K562 (cell line): ENCODE measurements around the gene SLC25A42. TPM values are rescaled to one million over a fixed set of nuclear protein-coding genes. Genes with fewer than 3 reads are reported as not detected.

Source experiments
- ATAC-seq: fragments of 200-7000 bp; cut with Tn5 transposase; 3 replicates; pipeline ENCODE4 v1.9.1; 2020; ENCODE audit warnings: moderate library complexity
- BruUV-seq: library from RNA; stranded (reverse); fragments of 400-500 nt; replicated peaks from 2 replicates; lab custom pipeline; 2021; lab: Mats Ljungman, UMichigan
- CTCF ChIA-PET: fragments of 300-600 bp; formaldehyde crosslinking; extraction: SDS; loops from one replicate; lab custom pipeline; 2021; ENCODE audit warnings: low intra/inter-chr PET ratio; lab: Yijun Ruan, JAX
- POLR2A ChIA-PET: fragments of 300-600, 350-650 bp; sonication (Branson Sonifier 250); formaldehyde crosslinking; extraction: SDS; loops from one replicate; lab custom pipeline; 2021; ENCODE audit warnings: antibody characterized with exemption, inconsistent platforms; lab: Yijun Ruan, JAX
- DNase-seq, 4 experiments: peaks; one replicate each; pipeline versions ENCODE4 v3.0.0 to v3.0.0-alpha.2; 2011 to 2018; ENCODE audit warnings: low spot score in 3 of 4, mixed read lengths in 3 of 4; ENCODE audit errors: extremely low read depth in 1 of 4
- FAIRE-seq: peaks from 2 replicates; lab custom pipeline; 2011; peaks lifted over from hg19 to GRCh38; lab: Jason Lieb, UNC
- H2AFZ ChIP-seq: 2 replicates; pipeline ENCODE4 v1.6.0; 2011; ENCODE audit warnings: low read depth, low read length, control low read depth, inconsistent platforms
- H3K27ac ChIP-seq: fragments of 200-600 bp; 3 replicates; pipeline ENCODE4 v1.8.0; 2011; ENCODE audit warnings: low read depth, mild to moderate bottlenecking, control low read depth, inconsistent platforms, low read length, moderate library complexity, mixed read lengths; ENCODE audit errors: extremely low read depth
- H3K27me3 ChIP-seq, 2 experiments: fragments of 300-600 bp in 1 of 2; 2 replicates in 1 of 2; 3 replicates in 1 of 2; pipeline versions ENCODE4 v1.6.0 to v1.8.0; 2011; ENCODE audit warnings: inconsistent platforms in 2 of 2, low read length in 2 of 2, mild to moderate bottlenecking in 1 of 2, mixed read lengths in 1 of 2, moderate library complexity in 1 of 2; ENCODE audit not compliant: control insufficient read depth in 2 of 2, insufficient read depth in 2 of 2
- H3K36me3 ChIP-seq: fragments of 300-600 bp; 3 replicates; pipeline ENCODE4 v1.8.0; 2011; ENCODE audit warnings: mild to moderate bottlenecking, low read length, inconsistent platforms; ENCODE audit not compliant: control insufficient read depth, insufficient read depth
- H3K4me1 ChIP-seq, 2 experiments: fragments of 200-600 bp in 1 of 2; replicated peaks in 1 of 2; 2 replicates in 1 of 2; 3 replicates in 1 of 2; pipeline versions ENCODE4 v1.5.1 to v1.8.0; 2011; ENCODE audit warnings: inconsistent platforms in 2 of 2, low read length in 2 of 2, mild to moderate bottlenecking in 1 of 2, mixed read lengths in 1 of 2, moderate library complexity in 1 of 2; ENCODE audit not compliant: control insufficient read depth in 2 of 2, insufficient read depth in 2 of 2
- H3K4me2 ChIP-seq: 2 replicates; pipeline ENCODE4 v1.6.1; 2011; ENCODE audit warnings: low read length, control low read depth, inconsistent platforms, mixed read lengths; ENCODE audit not compliant: insufficient read depth
- H3K4me3 ChIP-seq: fragments of 200-600 bp; sonication (generic), shearing (Covaris generic); 2 replicates; pipeline ENCODE4 v1.5.1; 2016; ENCODE audit warnings: control low read depth, inconsistent platforms
- H3K79me2 ChIP-seq: fragments of 200-600 bp; 3 replicates; pipeline ENCODE4 v1.8.0; 2011; ENCODE audit warnings: low read length, inconsistent platforms; ENCODE audit not compliant: control insufficient read depth, insufficient read depth
- H3K9ac ChIP-seq, 2 experiments: 2 replicates each; pipeline versions ENCODE4 v1.6.0 to v1.6.1; 2011; ENCODE audit warnings: low read depth in 2 of 2, low read length in 2 of 2, control low read depth in 1 of 2, inconsistent platforms in 1 of 2, mild to moderate bottlenecking in 1 of 2, mixed read lengths in 1 of 2; ENCODE audit not compliant: insufficient read depth in 1 of 2
- H3K9me1 ChIP-seq: one replicate; pipeline ENCODE4 v1.6.0; 2011; ENCODE audit warnings: inconsistent platforms, mild to moderate bottlenecking, low read length, moderate library complexity; ENCODE audit not compliant: control insufficient read depth, insufficient read depth
- H3K9me3 ChIP-seq: replicated peaks from 2 replicates; pipeline ENCODE4 v1.5.1; 2011; ENCODE audit warnings: low read depth, low read length, inconsistent platforms; ENCODE audit not compliant: control insufficient read depth, insufficient read depth
- H4K20me1 ChIP-seq: replicated peaks from 2 replicates; pipeline ENCODE4 v1.6.1; 2011; ENCODE audit warnings: low read length, inconsistent platforms, mixed read lengths; ENCODE audit not compliant: control insufficient read depth, insufficient read depth
- BDP1 ChIP-seq: IDR thresholded peaks from 3 replicates; pipeline ENCODE4 v1.6.1; 2011; ENCODE audit not compliant: insufficient read length, insufficient read depth
- KDM4B ChIP-seq, 2 experiments: fragments of 450-650 bp in 1 of 2; sonication (generic) in 1 of 2; IDR thresholded peaks; 2 replicates each; pipeline ENCODE4 v1.6.1; 2016 to 2017; ENCODE audit warnings: borderline replicate concordance in 2 of 2, antibody characterized with exemption in 1 of 2, low read depth in 1 of 2, mild to moderate bottlenecking in 1 of 2
- L3MBTL2 ChIP-seq: fragments of 450-650 bp; IDR thresholded peaks from 2 replicates; pipeline ENCODE4 v1.6.1; 2016; ENCODE audit warnings: mild to moderate bottlenecking, moderate library complexity
- MAFG ChIP-seq: fragments of 450-650 bp; conservative IDR thresholded peaks from 2 replicates; pipeline ENCODE4 v1.6.1; 2016; ENCODE audit warnings: missing genetic modification characterization, missing compliant biosample characterization
- NFE2L1 ChIP-seq: fragments of 450-650 bp; IDR thresholded peaks from 2 replicates; pipeline ENCODE4 v1.6.1; 2016; ENCODE audit warnings: missing genetic modification characterization, low read depth, mild to moderate bottlenecking, missing compliant biosample characterization, moderate library complexity, borderline replicate concordance
- PHB2 ChIP-seq: fragments of 450-650 bp; IDR thresholded peaks from 2 replicates; pipeline ENCODE4 v1.6.1; 2017; ENCODE audit warnings: low read depth
- RBM34 ChIP-seq: fragments of 200-400 bp; formaldehyde crosslinking; IDR thresholded peaks from 2 replicates; pipeline ENCODE4 v1.6.1; 2018; ENCODE audit warnings: low read length, borderline replicate concordance; ENCODE audit not compliant: insufficient read depth
- U2AF1 ChIP-seq: fragments of 200-400 bp; formaldehyde crosslinking; optimal IDR thresholded peaks from 2 replicates; pipeline ENCODE3; 2017; ENCODE audit warnings: mild to moderate bottlenecking, low read depth, low read length, moderate library complexity
- ZNF512 ChIP-seq: IDR thresholded peaks from 2 replicates; pipeline ENCODE4 v1.6.1; 2016; ENCODE audit warnings: missing genetic modification characterization, missing compliant biosample characterization
- WGBS: fragments of 100-300 bp; shearing (Covaris generic); methylation state at CpG from one replicate; pipeline ENCODE4 v1.1.6; 2016; ENCODE audit warnings: low coverage, mixed read lengths; ENCODE audit not compliant: insufficient coverage; ENCODE audit errors: missing lambda C conversion rate; 5-methylcytosine and 5-hydroxymethylcytosine counted together
- in situ Hi-C: fragments of 300-500 bp; cut with MboI; formaldehyde crosslinking; loops from 4 replicates; pipeline ENCODE4 v1.15.0; 2018; ENCODE audit warnings: inconsistent platforms, mixed read lengths
- intact Hi-C: fragments of 100-400 bp; cut with micrococcal nuclease; formaldehyde crosslinking; loops from 2 replicates; pipeline ENCODE4 v1.14.2; 2022
- polyA plus RNA-seq, 8 experiments: library from polyadenylated mRNA; depleted of rRNA in 4 of 8; stranded (reverse) in 5 of 8; unstranded in 3 of 8; fragments of >200 nt; fragmentation: Nextera tagmentation in 2 of 8; fragmentation: Illumina TruSeq in 1 of 8; extraction: Ambion mirVana in 2 of 8; extraction: Trizol in 1 of 8; gene quantifications; 2 replicates each; pipeline versions ENCODE4 v1.2.1 to v1.2.3, GENCODE V29; 2011 to 2014; ENCODE audit warnings: inconsistent platforms in 1 of 8, missing spikeins in 1 of 8
- total RNA-seq, 7 experiments: library from RNA; depleted of rRNA in 6 of 7; stranded (reverse); fragments of >200 nt in 6 of 7; fragmentation: Illumina TruSeq in 2 of 7; extraction: Trizol in 2 of 7; gene quantifications; 2 replicates each; pipeline versions ENCODE4 v1.2.1 to v1.2.3, GENCODE V29; 2011 to 2021; ENCODE audit warnings: low replicate concordance in 1 of 7

The SLC25A42 gene
- total and polyA plus RNA-seq, 9 of the 15 experiments (the other 6 are each of a cell fraction or from before 2014, with no cell fraction given): 0.59 to 32.2 (median 14.1) TPM

- DNase-seq: no peak
- no TSS peak for BruUV-seq
- Histone ChIP-seq H2AFZ (no peak overlapping the region), H3K4me3 (no peak overlapping the region), H3K79me2 (no peaks in the 10 kb centered on the region), H4K20me1 (0 out of 2 replicates have a peak, but pooled peaks cover 2% of the 10 kb centered on the region), H3K27ac (no peak overlapping the region), H3K9me3 (no peaks in the 10 kb centered on the region), H3K4me2 (no peak overlapping the region), H3K36me3 (peaks cover 25% of the 10 kb centered on the region; the same call in 1 of the 3 replicates), H3K9me1 (no peaks in the 10 kb centered on the region), H3K27me3 (no peaks in the 10 kb centered on the region)
- no peak for ATAC-seq
- WGBS: 82% methylated on average over 10 of the region's 11 CpGs
- ChIA-PET POLR2A (interaction anchor here (0.5 to 0.6 kb wide), 2 partner anchors 17 to 27 kb away, joined by 3 to 5 read pairs; no protein-coding TSS in a partner anchor), CTCF (no interaction called here)
- no peak for FAIRE-seq
- in situ Hi-C loops (no loop called here), intact Hi-C loops (no loop called here)
- no peak for TF ChIP-seq U2AF1
- TF ChIP-seq NFE2L1 (tag): no peak
- no peak for TF ChIP-seq RBM34
- no peak for TF ChIP-seq BDP1
- no peak for TF ChIP-seq L3MBTL2
- no peak for TF ChIP-seq ZNF512 (tag)
- TF ChIP-seq KDM4B (IDR thresholded peaks at IDR 0.05; ENCODE audit: borderline replicate concordance in 2 of 2, low read depth in 1 of 2): no peak
- no peak for TF ChIP-seq PHB2
- no peak for TF ChIP-seq MAFG (tag)
- TF ChIP-seq, all 486 proteins: peak for 0
- peaks cover 14 to 51% of the 10 kb centered on the region in 2 experiments for H3K4me1 ChIP-seq
- peak overlapping the region in 1 of 2 experiments; percentile 79; a peak in 2 of 4 replicates for H3K9ac ChIP-seq
These were observed 43.9 kb downstream of the SLC25A42 start for GRCh38 chr19:19107654-19108053.
